ENCODE measurements around the gene HBEGF. TPM values are rescaled to one million over a fixed set of nuclear protein-coding genes. Genes with fewer than 3 reads are reported as not detected.

HBEGF gene
- total and polyA plus RNA-seq, 2 donors (not counting 1 experiment from before 2014, with no cell fraction given) = 1.8 to 10.3 TPM

DNA sequence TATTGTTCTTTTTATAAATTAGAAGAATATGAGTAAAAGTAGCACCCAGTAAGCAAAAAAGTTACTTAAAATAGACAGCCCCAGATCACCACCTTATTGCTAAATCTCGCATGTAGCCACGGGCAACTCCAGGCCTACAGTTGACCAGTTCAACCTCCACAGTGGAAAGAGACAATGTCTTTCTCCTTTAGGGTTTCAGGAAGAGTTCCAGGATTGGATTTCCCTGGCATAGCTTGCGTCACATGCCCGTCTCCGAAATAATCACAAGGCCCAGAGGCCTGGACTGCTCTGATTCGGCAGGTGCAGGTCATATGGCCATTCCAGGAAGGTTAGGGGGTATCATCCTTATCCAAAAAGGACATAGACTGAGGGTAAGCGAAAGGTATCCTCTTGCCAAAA, 33.6 kb downstream of the HBEGF start:
- TF ChIP-seq EZH2 (IDR thresholded peaks at IDR 0.05; ENCODE audit: low read length, missing control alignments) = no peak
- TF ChIP-seq, protein P1, sequence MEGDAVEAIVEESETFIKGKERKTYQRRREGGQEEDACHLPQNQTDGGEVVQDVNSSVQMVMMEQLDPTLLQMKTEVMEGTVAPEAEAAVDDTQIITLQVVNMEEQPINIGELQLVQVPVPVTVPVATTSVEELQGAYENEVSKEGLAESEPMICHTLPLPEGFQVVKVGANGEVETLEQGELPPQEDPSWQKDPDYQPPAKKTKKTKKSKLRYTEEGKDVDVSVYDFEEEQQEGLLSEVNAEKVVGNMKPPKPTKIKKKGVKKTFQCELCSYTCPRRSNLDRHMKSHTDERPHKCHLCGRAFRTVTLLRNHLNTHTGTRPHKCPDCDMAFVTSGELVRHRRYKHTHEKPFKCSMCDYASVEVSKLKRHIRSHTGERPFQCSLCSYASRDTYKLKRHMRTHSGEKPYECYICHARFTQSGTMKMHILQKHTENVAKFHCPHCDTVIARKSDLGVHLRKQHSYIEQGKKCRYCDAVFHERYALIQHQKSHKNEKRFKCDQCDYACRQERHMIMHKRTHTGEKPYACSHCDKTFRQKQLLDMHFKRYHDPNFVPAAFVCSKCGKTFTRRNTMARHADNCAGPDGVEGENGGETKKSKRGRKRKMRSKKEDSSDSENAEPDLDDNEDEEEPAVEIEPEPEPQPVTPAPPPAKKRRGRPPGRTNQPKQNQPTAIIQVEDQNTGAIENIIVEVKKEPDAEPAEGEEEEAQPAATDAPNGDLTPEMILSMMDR (conservative IDR thresholded peaks at IDR 0.05 in 1 of 2, IDR thresholded peaks at IDR 0.05 in 1 of 2; ENCODE audit: low read depth in 1 of 2, low read length in 2 of 2) = no peak
- Histone ChIP-seq H3K4me3 (replicated peaks in 1 of 4; ENCODE audit: control extremely low read depth in 1 of 4, insufficient read depth in 1 of 4, low read depth in 3 of 4, low read length in 4 of 4) (no peak overlapping the region), H3K4me1 (ENCODE audit: control insufficient read depth, extremely low read depth, insufficient read depth, low read length) (peaks cover 17% of the 10 kb centered on the region), H3K4me2 (ENCODE audit: extremely low read depth, insufficient read depth, low read length) (no peak overlapping the region), H3K9me3 (ENCODE audit: control insufficient read depth, insufficient read depth, low read depth, low read length) (no peaks in the 10 kb centered on the region), H3K79me2 (ENCODE audit: control insufficient read depth, insufficient read depth, low read length) (no peaks in the 10 kb centered on the region), H3K27ac (ENCODE audit: insufficient read depth, low read length) (peak overlapping the region; percentile 66), H2AFZ (ENCODE audit: low read length) (no peak overlapping the region), H3K27me3 (ENCODE audit: control insufficient read depth, insufficient read depth, low read length) (no peaks in the 10 kb centered on the region), H3K9ac (ENCODE audit: insufficient read depth, low read length) (no peak overlapping the region), H3K36me3 (ENCODE audit: control insufficient read depth, insufficient read depth, low read length) (no peaks in the 10 kb centered on the region), H4K20me1 (ENCODE audit: control insufficient read depth, extremely low read depth, insufficient read depth, low read length) (no peaks in the 10 kb centered on the region)
- DNase-seq (ENCODE audit: low read depth in 2 of 2) = no peak

DNA sequence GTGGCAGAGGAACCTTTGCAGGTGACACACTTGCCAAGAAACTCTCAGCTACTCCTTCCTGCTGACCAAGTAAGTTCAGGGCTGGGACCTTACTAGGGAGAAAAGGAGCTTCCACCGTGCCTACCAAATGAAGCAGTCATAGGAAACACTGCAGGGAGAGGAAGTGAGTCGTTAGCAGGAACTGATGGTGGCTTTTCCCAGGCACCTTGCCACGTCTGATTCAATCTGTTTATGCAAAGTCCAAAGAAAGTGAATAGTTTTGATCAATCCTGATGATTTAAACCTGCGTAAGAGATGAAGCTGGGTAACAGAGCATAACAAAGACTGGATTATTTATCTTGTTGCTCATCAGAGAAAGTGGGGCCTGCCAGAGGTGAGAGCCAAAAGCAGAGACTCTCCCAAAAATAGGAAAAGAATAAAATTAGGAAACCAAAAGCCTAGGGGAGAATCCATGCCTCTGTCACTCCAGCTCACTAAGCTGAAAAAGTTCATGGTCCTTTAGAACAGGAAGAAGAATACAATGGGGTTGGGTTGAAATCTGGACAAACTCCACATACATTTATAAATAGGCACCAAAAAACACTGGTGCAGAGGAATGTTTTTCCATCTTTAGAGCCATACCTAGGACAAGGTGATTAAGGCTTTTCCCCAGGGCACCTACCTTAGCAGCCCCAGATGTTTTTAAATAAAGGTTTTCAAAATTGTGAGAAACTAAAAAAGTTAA, 34.2 kb downstream of the HBEGF start:
- H3K27ac ChIP-seq (ENCODE audit: insufficient read depth, low read length) = peak overlapping the region; percentile 69
- no peaks in the 10 kb centered on the region for H3K79me2 ChIP-seq (ENCODE audit: control insufficient read depth, insufficient read depth, low read length)
- peaks cover 17% of the 10 kb centered on the region for H3K4me1 ChIP-seq (ENCODE audit: control insufficient read depth, extremely low read depth, insufficient read depth, low read length)
- H4K20me1 ChIP-seq (ENCODE audit: control insufficient read depth, extremely low read depth, insufficient read depth, low read length) = no peaks in the 10 kb centered on the region
- H2AFZ ChIP-seq (ENCODE audit: low read length) = no peak overlapping the region
- no peak overlapping the region for H3K9ac ChIP-seq (ENCODE audit: insufficient read depth, low read length)
- H3K27me3 ChIP-seq (ENCODE audit: control insufficient read depth, insufficient read depth, low read length) = no peaks in the 10 kb centered on the region
- peak overlapping the region; percentile 36 for H3K4me2 ChIP-seq (ENCODE audit: extremely low read depth, insufficient read depth, low read length)
- DNase-seq (ENCODE audit: low read depth in 2 of 2) = peak; percentile 87 to 98
- H3K4me3 ChIP-seq (replicated peaks in 1 of 4; ENCODE audit: control extremely low read depth in 1 of 4, insufficient read depth in 1 of 4, low read depth in 3 of 4, low read length in 4 of 4) = no peak overlapping the region
- no peaks in the 10 kb centered on the region for H3K36me3 ChIP-seq (ENCODE audit: control insufficient read depth, insufficient read depth, low read length)
- H3K9me3 ChIP-seq (ENCODE audit: control insufficient read depth, insufficient read depth, low read depth, low read length) = no peaks in the 10 kb centered on the region
- TF ChIP-seq EZH2 (IDR thresholded peaks at IDR 0.05; ENCODE audit: low read length, missing control alignments) = no peak
- TF ChIP-seq, protein P1 (conservative IDR thresholded peaks at IDR 0.05 in 1 of 2, IDR thresholded peaks at IDR 0.05 in 1 of 2; ENCODE audit: low read depth in 1 of 2, low read length in 2 of 2) = no peak

DNA sequence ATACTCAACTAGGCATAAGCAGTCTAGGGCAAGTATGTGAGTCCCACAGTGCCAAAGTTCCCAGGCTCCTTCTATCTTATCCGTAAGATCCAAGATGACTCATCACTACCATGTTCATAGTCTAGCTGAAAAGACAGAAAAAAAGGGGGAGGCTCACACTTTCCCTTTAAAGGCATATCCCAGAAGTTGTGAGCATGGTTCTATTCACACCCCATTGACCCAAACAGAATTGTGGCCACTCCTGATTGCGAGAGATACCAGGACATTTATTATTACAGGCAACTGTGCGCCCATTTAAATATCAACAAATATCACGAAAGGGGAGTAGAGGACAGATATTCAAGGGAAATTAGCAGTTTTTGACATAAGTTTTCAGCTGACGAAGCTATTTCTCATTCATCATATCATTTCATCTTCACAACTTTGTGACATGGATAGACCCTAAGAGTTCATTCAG, 35.4 kb downstream of the HBEGF start:
- no peak overlapping the region for H3K4me3 ChIP-seq (replicated peaks in 1 of 4; ENCODE audit: control extremely low read depth in 1 of 4, insufficient read depth in 1 of 4, low read depth in 3 of 4, low read length in 4 of 4)
- no peaks in the 10 kb centered on the region for H3K9me3 ChIP-seq (ENCODE audit: control insufficient read depth, insufficient read depth, low read depth, low read length)
- peak; percentile 89 to 97 for DNase-seq (ENCODE audit: low read depth in 2 of 2)
- H3K27ac ChIP-seq (ENCODE audit: insufficient read depth, low read length) = peak overlapping the region; percentile 69
- TF ChIP-seq EZH2 (IDR thresholded peaks at IDR 0.05; ENCODE audit: low read length, missing control alignments) = no peak
- TF ChIP-seq, protein P1 (conservative IDR thresholded peaks at IDR 0.05 in 1 of 2, IDR thresholded peaks at IDR 0.05 in 1 of 2; ENCODE audit: low read depth in 1 of 2, low read length in 2 of 2) = no peak
- H4K20me1 ChIP-seq (ENCODE audit: control insufficient read depth, extremely low read depth, insufficient read depth, low read length) = no peaks in the 10 kb centered on the region
- no peaks in the 10 kb centered on the region for H3K36me3 ChIP-seq (ENCODE audit: control insufficient read depth, insufficient read depth, low read length)
- no peak overlapping the region for H3K9ac ChIP-seq (ENCODE audit: insufficient read depth, low read length)
- peaks cover 17% of the 10 kb centered on the region for H3K4me1 ChIP-seq (ENCODE audit: control insufficient read depth, extremely low read depth, insufficient read depth, low read length)
- no peaks in the 10 kb centered on the region for H3K79me2 ChIP-seq (ENCODE audit: control insufficient read depth, insufficient read depth, low read length)
- H3K4me2 ChIP-seq (ENCODE audit: extremely low read depth, insufficient read depth, low read length) = peak overlapping the region; percentile 38
- H3K27me3 ChIP-seq (ENCODE audit: control insufficient read depth, insufficient read depth, low read length) = no peaks in the 10 kb centered on the region
- no peak overlapping the region for H2AFZ ChIP-seq (ENCODE audit: low read length)
